Calu3 (cell line): Measurements from ENCODE around the gene SSTR3. TPM values are rescaled to one million over a fixed set of nuclear protein-coding genes. Genes with fewer than 3 reads are reported as not detected.

ENCODE experiments used
- BruUV-seq: library from RNA; stranded (reverse); fragments of 400-500 nt; replicated peaks from 2 replicates; lab custom pipeline; 2021; lab: Mats Ljungman, UMichigan
- CTCF ChIA-PET: fragments of 300-600 bp; sonication (Branson Sonifier 250); formaldehyde crosslinking; loops from one replicate; lab custom pipeline; 2022; ENCODE audit warnings: antibody characterized with exemption; lab: Charles Lee
- DNase-seq: peaks from one replicate; pipeline ENCODE4 v3.0.0; 2022
- H3K27ac Mint-ChIP-seq: one replicate; pipeline ENCODE4 v1.8.0; 2022; ENCODE audit warnings: mixed read lengths; ENCODE audit not compliant: unreplicated experiment
- H3K27me3 Mint-ChIP-seq: one replicate; pipeline ENCODE4 v1.8.0; 2022; ENCODE audit warnings: mixed read lengths; ENCODE audit not compliant: unreplicated experiment
- H3K36me3 Mint-ChIP-seq: one replicate; pipeline ENCODE4 v1.8.0; 2022; ENCODE audit warnings: mild to moderate bottlenecking, moderate library complexity, mixed read lengths; ENCODE audit not compliant: insufficient read depth, unreplicated experiment
- H3K4me1 Mint-ChIP-seq: one replicate; pipeline ENCODE4 v1.8.0; 2022; ENCODE audit warnings: mild to moderate bottlenecking, low read depth, mixed read lengths; ENCODE audit not compliant: unreplicated experiment
- H3K4me3 Mint-ChIP-seq: one replicate; pipeline ENCODE4 v1.8.0; 2022; ENCODE audit warnings: mild to moderate bottlenecking, low read depth, moderate library complexity, mixed read lengths; ENCODE audit not compliant: unreplicated experiment
- H3K9me3 Mint-ChIP-seq: one replicate; pipeline ENCODE4 v1.8.0; 2022; ENCODE audit warnings: low read depth, mixed read lengths; ENCODE audit not compliant: unreplicated experiment
- CTCF ChIP-seq: fragments of 200-600 bp; IDR thresholded peaks from one replicate; pipeline ENCODE4 v1.8.0; 2022; ENCODE audit warnings: antibody characterized with exemption; ENCODE audit not compliant: unreplicated experiment
- intact Hi-C: fragments of 100-400 bp; cut with micrococcal nuclease; formaldehyde crosslinking; loops from one replicate; pipeline ENCODE4 v1.10.0; 2022; ENCODE audit not compliant: unreplicated experiment
- total RNA-seq: library from RNA; stranded (reverse); gene quantifications from 2 replicates; pipeline ENCODE4 v1.2.3, GENCODE V29; 2022

SSTR3 gene
- total RNA-seq, 1 experiment from 2014 or later: not detected

- intact Hi-C loops: no loop called here
Measured at GRCh38 chr22:37243402-37244113, 31.3 kb upstream of the SSTR3 start.

GRCh38 chr22:37242395-37242918 lies 30.2 kb upstream of the SSTR3 start:
- CTCF ChIA-PET: interaction anchor here (0.8 to 1.3 kb wide), 2 partner anchors 13 to 17 kb away, joined by 3 to 4 read pairs; no protein-coding TSS in a partner anchor
- Mint-ChIP-seq H3K27me3 (no peaks in the 10 kb centered on the region), H3K9me3 (no peaks in the 10 kb centered on the region), H3K36me3 (peaks cover 11% of the 10 kb centered on the region), H3K27ac (no peak overlapping the region), H3K4me3 (no peak overlapping the region), H3K4me1 (peaks cover 9% of the 10 kb centered on the region)
- no peak for TF ChIP-seq CTCF
- intact Hi-C loops: no loop called here
- no peak for DNase-seq
- BruUV-seq: no TSS peak

More at GRCh38 chr22:37243402-37244113, 31.3 kb upstream of the SSTR3 start:
- TF ChIP-seq CTCF: no peak
- H3K9me3 Mint-ChIP-seq: no peaks in the 10 kb centered on the region
- H3K27ac Mint-ChIP-seq: no peak overlapping the region
- H3K4me3 Mint-ChIP-seq: peak overlapping the region; percentile 74
- BruUV-seq: no TSS peak
- H3K27me3 Mint-ChIP-seq: no peaks in the 10 kb centered on the region
- DNase-seq: no peak
- H3K36me3 Mint-ChIP-seq: peaks cover 11% of the 10 kb centered on the region
- peaks cover 9% of the 10 kb centered on the region for H3K4me1 Mint-ChIP-seq
- CTCF ChIA-PET: interaction anchor here (0.5 to 1.4 kb wide), 7 partner anchors 14 to 269 kb away, joined by 3 to 4 read pairs (median 3); no protein-coding TSS in a partner anchor

GRCh38 chr22:37241351-37242142 lies 29.3 kb upstream of the SSTR3 start:
- Mint-ChIP-seq H3K27ac (no peak overlapping the region), H3K9me3 (no peaks in the 10 kb centered on the region), H3K4me1 (peaks cover 9% of the 10 kb centered on the region), H3K36me3 (peaks cover 11% of the 10 kb centered on the region), H3K27me3 (no peaks in the 10 kb centered on the region), H3K4me3 (no peak overlapping the region)
- CTCF ChIA-PET: no interaction called here
- DNase-seq: no peak
- BruUV-seq: no TSS peak
- intact Hi-C loops: no loop called here
- TF ChIP-seq CTCF: no peak

GRCh38 chr22:37240941-37241320 lies 28.7 kb upstream of the SSTR3 start:
- Mint-ChIP-seq H3K27me3 (no peaks in the 10 kb centered on the region), H3K9me3 (no peaks in the 10 kb centered on the region), H3K36me3 (peaks cover 11% of the 10 kb centered on the region), H3K4me3 (no peak overlapping the region), H3K4me1 (peaks cover 9% of the 10 kb centered on the region), H3K27ac (no peak overlapping the region)
- TF ChIP-seq CTCF: no peak
- intact Hi-C loops: no loop called here
- CTCF ChIA-PET: no interaction called here
- DNase-seq: no peak
- BruUV-seq: no TSS peak
